ENCODE results near the gene ABCC10. TPM values are rescaled to one million over a fixed set of nuclear protein-coding genes. Genes with fewer than 3 reads are reported as not detected.

Gene ABCC10
- total RNA-seq, 1 experiment from 2014 or later, result 25.5 TPM

DNA sequence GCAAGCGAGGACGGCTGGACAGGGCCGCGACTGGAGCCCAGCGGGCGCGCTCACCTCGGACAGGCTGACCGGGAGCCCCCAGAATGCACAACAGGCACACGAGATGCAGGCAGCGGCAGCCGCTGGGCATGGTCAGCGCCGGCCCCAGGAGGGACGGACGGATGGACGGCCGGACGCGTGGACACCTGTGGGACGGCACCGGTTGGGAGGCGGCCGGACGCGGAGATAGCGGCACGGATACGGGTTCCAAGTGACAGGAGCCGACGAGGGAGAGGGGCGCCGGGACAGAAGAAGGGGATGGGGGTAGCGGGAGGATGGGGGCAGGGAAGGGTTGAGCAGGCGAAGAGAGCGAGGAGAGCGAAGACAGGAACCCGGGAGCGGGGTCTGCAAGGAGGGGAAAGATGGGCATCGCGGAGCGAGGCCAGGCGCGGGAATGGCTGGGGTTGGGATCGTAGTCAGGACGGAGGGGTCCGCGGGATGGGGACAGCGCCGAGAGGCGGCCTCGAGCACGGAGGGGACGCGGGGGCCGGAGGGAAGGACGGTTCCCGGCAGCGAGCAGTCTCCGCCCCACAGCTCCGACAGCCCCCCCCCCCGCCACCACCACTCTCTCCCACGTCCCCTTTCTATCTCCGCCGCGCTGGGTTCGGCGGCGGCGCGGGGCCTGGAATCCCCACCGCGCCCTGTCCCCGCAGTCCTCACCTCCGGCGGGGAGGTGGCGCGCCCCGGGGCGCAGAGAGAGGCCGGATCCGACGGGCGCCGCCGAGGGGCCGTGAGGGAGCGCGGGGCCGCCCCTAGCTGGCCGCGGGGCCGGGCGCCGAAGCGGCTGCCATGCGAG lies 27.6 kb downstream of the ABCC10 start (continued):
- TF ChIP-seq, protein P1, sequence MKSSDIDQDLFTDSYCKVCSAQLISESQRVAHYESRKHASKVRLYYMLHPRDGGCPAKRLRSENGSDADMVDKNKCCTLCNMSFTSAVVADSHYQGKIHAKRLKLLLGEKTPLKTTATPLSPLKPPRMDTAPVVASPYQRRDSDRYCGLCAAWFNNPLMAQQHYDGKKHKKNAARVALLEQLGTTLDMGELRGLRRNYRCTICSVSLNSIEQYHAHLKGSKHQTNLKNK (CRISPR knock-in tag; IDR thresholded peaks at IDR 0.05), result no peak
- no peak for TF ChIP-seq CTCF (IDR thresholded peaks at IDR 0.05)
- TF ChIP-seq ZNF425 (CRISPR knock-in tag; conservative IDR thresholded peaks at IDR 0.05), result no peak
- TF ChIP-seq ZNF232 (CRISPR knock-in tag; IDR thresholded peaks at IDR 0.05), result 0 out of 2 replicates have a peak, but pooled peaks have one; percentile 62
- TF ChIP-seq ZNF671 (CRISPR knock-in tag; IDR thresholded peaks at IDR 0.05), result no peak
- TF ChIP-seq, protein P2, sequence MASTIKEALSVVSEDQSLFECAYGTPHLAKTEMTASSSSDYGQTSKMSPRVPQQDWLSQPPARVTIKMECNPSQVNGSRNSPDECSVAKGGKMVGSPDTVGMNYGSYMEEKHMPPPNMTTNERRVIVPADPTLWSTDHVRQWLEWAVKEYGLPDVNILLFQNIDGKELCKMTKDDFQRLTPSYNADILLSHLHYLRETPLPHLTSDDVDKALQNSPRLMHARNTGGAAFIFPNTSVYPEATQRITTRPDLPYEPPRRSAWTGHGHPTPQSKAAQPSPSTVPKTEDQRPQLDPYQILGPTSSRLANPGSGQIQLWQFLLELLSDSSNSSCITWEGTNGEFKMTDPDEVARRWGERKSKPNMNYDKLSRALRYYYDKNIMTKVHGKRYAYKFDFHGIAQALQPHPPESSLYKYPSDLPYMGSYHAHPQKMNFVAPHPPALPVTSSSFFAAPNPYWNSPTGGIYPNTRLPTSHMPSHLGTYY (CRISPR knock-in tag; IDR thresholded peaks at IDR 0.05), result no peak
- TF ChIP-seq ZNF416 (CRISPR knock-in tag; IDR thresholded peaks at IDR 0.05), result 0 out of 2 replicates have a peak, but pooled peaks have one; percentile 37
- no peak for TF ChIP-seq FOXK1 (CRISPR knock-in tag; IDR thresholded peaks at IDR 0.05)
- peak; percentile 92 for TF ChIP-seq HMGXB4 (CRISPR knock-in tag; IDR thresholded peaks at IDR 0.05)
- TF ChIP-seq CREB1 (CRISPR knock-in tag; IDR thresholded peaks at IDR 0.05), result no peak
- no peak for TF ChIP-seq CREM (CRISPR knock-in tag; IDR thresholded peaks at IDR 0.05)
- TF ChIP-seq ZNF423 (CRISPR knock-in tag; IDR thresholded peaks at IDR 0.05), result no peak

GRCh38 chr6:43455531-43456428 lies 28.4 kb downstream of the ABCC10 start, which contains the start of gene DLK2:
Gene DLK2, minus strand, starts transcription at chr6:43455548. Its CDS starts 723 bp downstream, at chr6:43454825.
- H3K9me3 Mint-ChIP-seq, result no peaks in the 10 kb centered on the region
- H3K36me3 Mint-ChIP-seq, result no peaks in the 10 kb centered on the region
- H3K27ac Mint-ChIP-seq, result no peak within 1 kb of the TSS
- ATAC-seq (peak; percentile 28), DNase-seq (ENCODE audit: low spot score) (peak; percentile 23)
- peak within 1 kb of the TSS; percentile 85 for H3K4me3 Mint-ChIP-seq
- POLR2A ChIA-PET, result interaction anchor here (0.5 to 1.9 kb wide), 3 partner anchors 22 to 169 kb away, joined by 3 to 9 read pairs (median 4); partner anchors contain the start of genes POLR1C, TJAP1 and YIPF3
- peaks cover 16% of the 10 kb centered on the region for H3K4me1 Mint-ChIP-seq
- no peak for TF ChIP-seq SP1 (CRISPR knock-in tag; conservative IDR thresholded peaks at IDR 0.05)
- 0 out of 2 replicates have a peak, but pooled peaks have one; percentile 37 for TF ChIP-seq NFE2L1 (CRISPR knock-in tag; IDR thresholded peaks at IDR 0.05)
- peaks cover 46% of the 10 kb centered on the region for H3K27me3 Mint-ChIP-seq (ENCODE audit: low read depth)
- CTCF ChIA-PET, result interaction anchor here (0.6 to 5.3 kb wide), 17 partner anchors 8 to 226 kb away, joined by 3 to 65 read pairs (median 4); partner anchors contain the start of genes ABCC10, CRIP3, DNPH1 and LRRC73
